RWPE2 (cell line): ENCODE measurements around the gene TAF11L11.
A peak's percentile ranks its signal among the peaks of the same experiment; 100 is the strongest.
"Not testable (repeated sequence)": the region's sequence is repeated elsewhere in the genome, so short reads cannot be mapped to it uniquely, and the experiment has no call there.

Experiments
- ATAC-seq: fragments of 200-7000 bp; cut with Tn5 transposase; 3 replicates; pipeline ENCODE4 v1.9.1; 2021; ENCODE audit warnings: low read depth
- DNase-seq: peaks from one replicate; pipeline ENCODE4 v3.0.0-alpha.2; 2020; ENCODE audit warnings: low spot score
- H3K27ac ChIP-seq: fragments of 450-650 bp; 2 replicates; pipeline ENCODE4 v1.5.1; 2017; ENCODE audit warnings: mild to moderate bottlenecking; ENCODE audit not compliant: poor library complexity, severe bottlenecking
- H3K27me3 ChIP-seq: fragments of 250-450 bp; sonication (Bioruptor Pico); 2 replicates; pipeline ENCODE4 v1.5.1; 2021; ENCODE audit warnings: mild to moderate bottlenecking, moderate library complexity; ENCODE audit not compliant: insufficient read depth, poor library complexity, severe bottlenecking
- H3K36me3 ChIP-seq: fragments of 250-450 bp; sonication (Bioruptor Pico); 2 replicates; pipeline ENCODE4 v1.5.1; 2020; ENCODE audit warnings: low read depth, mild to moderate bottlenecking, moderate library complexity
- H3K4me1 ChIP-seq: fragments of 250-450 bp; sonication (Bioruptor Pico); 2 replicates; pipeline ENCODE4 v1.5.1; 2021; ENCODE audit warnings: mild to moderate bottlenecking, moderate library complexity; ENCODE audit not compliant: insufficient read depth, poor library complexity, severe bottlenecking
- H3K4me3 ChIP-seq: fragments of 250-450 bp; sonication (Bioruptor Pico); 2 replicates; pipeline ENCODE4 v1.5.1; 2021; ENCODE audit warnings: mild to moderate bottlenecking, moderate library complexity; ENCODE audit not compliant: severe bottlenecking
- H3K9me3 ChIP-seq: fragments of 250-450 bp; sonication (Bioruptor Pico); 2 replicates; pipeline ENCODE4 v1.5.1; 2021; ENCODE audit warnings: mild to moderate bottlenecking, moderate library complexity; ENCODE audit not compliant: severe bottlenecking
- TF ChIP-seq, protein P1 (sequence below): fragments of 450-650 bp; IDR thresholded peaks from one replicate; pipeline ENCODE4 v1.5.1; 2017; ENCODE audit warnings: mild to moderate bottlenecking, moderate library complexity; ENCODE audit not compliant: poor library complexity, severe bottlenecking

Gene TAF11L11

GRCh38 chr5:17603880-17604279 is at the start of gene TAF11L11:
Gene TAF11L11 (plus strand): TSS chr5:17604183.
- not testable (repeated sequence) for H3K4me3 ChIP-seq, H3K27ac ChIP-seq, DNase-seq, H3K9me3 ChIP-seq, H3K36me3 ChIP-seq, ATAC-seq, H3K4me1 ChIP-seq, H3K27me3 ChIP-seq

GRCh38 chr5:17585658-17586057 is 18.3 kb upstream of the TAF11L11 start, which contains the start of gene TAF11L7:
Gene TAF11L7 (minus strand): TSS chr5:17585758.
- not testable (repeated sequence) for H3K27me3 ChIP-seq, H3K9me3 ChIP-seq, H3K36me3 ChIP-seq, H3K27ac ChIP-seq, H3K4me1 ChIP-seq, DNase-seq, H3K4me3 ChIP-seq, ATAC-seq

DNA sequence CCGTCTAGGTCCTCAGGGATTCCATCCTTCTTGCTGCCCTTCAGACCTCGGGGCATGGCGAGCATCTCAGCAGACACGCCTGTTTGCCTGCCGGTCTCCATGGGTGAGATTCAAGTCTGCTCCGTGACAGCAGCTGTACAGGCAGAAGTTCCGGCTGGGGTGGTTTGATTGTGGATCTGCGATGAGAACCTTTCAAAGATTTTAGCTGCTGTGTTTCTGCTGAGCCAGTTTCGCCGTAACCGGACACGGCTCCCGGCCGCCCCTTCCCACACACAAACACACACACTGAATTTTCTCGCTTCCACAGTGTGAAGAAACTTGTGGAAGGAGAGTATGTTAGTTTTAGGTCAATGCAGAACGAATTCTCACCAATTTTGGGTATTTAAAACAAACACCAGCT is 13.1 kb upstream of the TAF11L11 start, which contains the start of gene TAF11L8:
TAF11L8 (minus strand) TSS at position 101 of the 400 bp plus-strand sequence.
- H3K27me3 ChIP-seq, H3K27ac ChIP-seq, H3K4me3 ChIP-seq, H3K4me1 ChIP-seq, ATAC-seq, H3K9me3 ChIP-seq, H3K36me3 ChIP-seq, DNase-seq: not testable (repeated sequence)

DNA sequence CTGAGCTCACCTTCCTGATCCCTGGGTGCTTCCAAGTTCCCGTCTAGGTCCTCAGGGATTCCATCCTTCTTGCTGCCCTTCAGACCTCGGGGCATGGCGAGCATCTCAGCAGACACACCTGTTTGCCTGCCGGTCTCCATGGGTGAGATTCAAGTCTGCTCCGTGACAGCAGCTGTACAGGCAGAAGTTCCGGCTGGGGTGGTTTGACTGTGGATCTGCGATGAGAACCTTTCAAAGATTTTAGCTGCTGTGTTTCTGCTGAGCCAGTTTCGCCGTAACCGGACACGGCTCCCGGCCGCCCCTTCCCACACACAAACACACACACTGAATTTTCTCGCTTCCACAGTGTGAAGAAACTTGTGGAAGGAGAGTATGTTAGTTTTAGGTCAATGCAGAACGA is 9.7 kb upstream of the TAF11L11 start, which contains the start of gene TAF11L9:
TAF11L9 (minus strand) TSS at position 140 of the 400 bp plus-strand sequence.
- not testable (repeated sequence) for H3K9me3 ChIP-seq, ATAC-seq, H3K4me1 ChIP-seq, H3K27ac ChIP-seq, H3K27me3 ChIP-seq, H3K36me3 ChIP-seq, H3K4me3 ChIP-seq
- DNase-seq: peak; percentile 87

- H3K36me3 ChIP-seq, H3K27me3 ChIP-seq, ATAC-seq, H3K27ac ChIP-seq, H3K4me1 ChIP-seq, DNase-seq, H3K4me3 ChIP-seq, H3K9me3 ChIP-seq: not testable (repeated sequence)
Observed at GRCh38 chr5:17597728-17598127, 6.3 kb upstream of the TAF11L11 start, which contains the start of gene TAF11L10. Gene TAF11L10 (minus strand): TSS chr5:17597828.

GRCh38 chr5:17604951-17605350 is 968 bp downstream of the TAF11L11 start:
- no peaks in the 10 kb centered on the region for H3K9me3 ChIP-seq
- H3K36me3 ChIP-seq: no peaks in the 10 kb centered on the region
- ATAC-seq (no peak), DNase-seq (no peak)
- no peak overlapping the region for H3K27ac ChIP-seq
- H3K4me3 ChIP-seq: no peak overlapping the region
- H3K27me3 ChIP-seq: no peaks in the 10 kb centered on the region
- TF ChIP-seq, protein P1, sequence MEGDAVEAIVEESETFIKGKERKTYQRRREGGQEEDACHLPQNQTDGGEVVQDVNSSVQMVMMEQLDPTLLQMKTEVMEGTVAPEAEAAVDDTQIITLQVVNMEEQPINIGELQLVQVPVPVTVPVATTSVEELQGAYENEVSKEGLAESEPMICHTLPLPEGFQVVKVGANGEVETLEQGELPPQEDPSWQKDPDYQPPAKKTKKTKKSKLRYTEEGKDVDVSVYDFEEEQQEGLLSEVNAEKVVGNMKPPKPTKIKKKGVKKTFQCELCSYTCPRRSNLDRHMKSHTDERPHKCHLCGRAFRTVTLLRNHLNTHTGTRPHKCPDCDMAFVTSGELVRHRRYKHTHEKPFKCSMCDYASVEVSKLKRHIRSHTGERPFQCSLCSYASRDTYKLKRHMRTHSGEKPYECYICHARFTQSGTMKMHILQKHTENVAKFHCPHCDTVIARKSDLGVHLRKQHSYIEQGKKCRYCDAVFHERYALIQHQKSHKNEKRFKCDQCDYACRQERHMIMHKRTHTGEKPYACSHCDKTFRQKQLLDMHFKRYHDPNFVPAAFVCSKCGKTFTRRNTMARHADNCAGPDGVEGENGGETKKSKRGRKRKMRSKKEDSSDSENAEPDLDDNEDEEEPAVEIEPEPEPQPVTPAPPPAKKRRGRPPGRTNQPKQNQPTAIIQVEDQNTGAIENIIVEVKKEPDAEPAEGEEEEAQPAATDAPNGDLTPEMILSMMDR: no peak
- H3K4me1 ChIP-seq: no peaks in the 10 kb centered on the region

DNA sequence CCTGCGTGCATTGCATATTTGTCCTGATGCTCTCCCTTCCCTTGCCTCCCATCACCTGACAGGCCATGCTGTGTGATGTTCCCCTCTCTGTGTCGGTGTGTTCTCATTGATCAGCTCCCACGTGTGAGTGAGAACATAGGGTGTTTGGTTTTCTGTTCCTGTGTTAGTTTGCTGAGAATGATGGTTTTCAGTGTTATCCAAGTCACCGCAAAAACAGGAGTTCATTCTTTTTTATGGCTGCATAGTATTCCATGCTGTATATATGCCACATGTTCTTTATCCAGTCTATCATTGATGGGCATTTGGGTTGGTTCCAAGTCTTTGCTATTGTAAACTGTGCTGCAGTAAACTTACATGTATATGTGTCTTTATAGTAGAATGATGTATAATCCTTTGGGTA is 3.5 kb downstream of the TAF11L11 start:
- not testable (repeated sequence) for ATAC-seq, H3K27ac ChIP-seq, H3K4me3 ChIP-seq

DNA sequence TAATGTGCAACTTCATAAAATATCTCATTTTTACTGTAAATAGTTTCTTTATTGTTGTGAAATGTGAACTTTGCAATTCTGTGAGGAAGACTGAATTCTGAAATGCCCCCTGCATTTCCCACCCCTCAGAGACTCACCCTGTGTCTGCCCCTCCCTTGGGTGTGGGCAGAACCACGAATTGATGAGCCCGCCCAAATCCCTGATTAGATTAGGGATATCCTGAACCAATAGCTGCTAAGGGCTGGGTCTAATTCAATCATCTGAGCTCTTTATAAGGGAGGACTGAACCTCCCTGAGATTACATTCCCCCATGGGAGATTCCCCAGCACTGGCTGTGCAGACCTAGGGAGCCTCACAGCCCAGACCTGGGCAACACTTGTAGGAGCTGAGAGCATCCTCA is 6.1 kb downstream of the TAF11L11 start, which contains the start of gene TAF11L12:
TAF11L12 (plus strand) TSS at position 301 of the 400 bp plus-strand sequence.
- H3K9me3 ChIP-seq, DNase-seq, H3K4me3 ChIP-seq, H3K36me3 ChIP-seq, H3K27me3 ChIP-seq, ATAC-seq, H3K27ac ChIP-seq, H3K4me1 ChIP-seq: not testable (repeated sequence)

More for the DNA sequence above, 3.5 kb downstream of the TAF11L11 start:
- H3K27me3 ChIP-seq, H3K36me3 ChIP-seq, H3K4me1 ChIP-seq, DNase-seq, H3K9me3 ChIP-seq: not testable (repeated sequence)
